Measurements from ENCODE around the gene LONRF3. TPM values are rescaled to one million over a fixed set of nuclear protein-coding genes. Genes with fewer than 3 reads are reported as not detected.

Gene LONRF3
- total RNA-seq, result 10 to 100 TPM; 15.7 to 73.3 (median 42.3) TPM

- no peaks in the 10 kb centered on the region for H3K27me3 ChIP-seq
- peak; percentile 61 to 65 for ATAC-seq
- peak; percentile 73 to 85 for DNase-seq
- TF ChIP-seq CTCF (IDR thresholded peaks at IDR 0.05 in 4 of 5, conservative IDR thresholded peaks at IDR 0.05 in 1 of 5) (no peak), POLR2A (IDR thresholded peaks at IDR 0.05) (peak; percentile 93 to 95)
- peak within 1 kb of the TSS; percentile 93 to 95 (median 93) for H3K27ac ChIP-seq
- H3K36me3 ChIP-seq, result no peaks in the 10 kb centered on the region
- H3K4me3 ChIP-seq, result peak within 1 kb of the TSS; percentile 69 to 82 (median 74)
- H3K4me1 ChIP-seq, result peaks cover 5 to 10% of the 10 kb centered on the region in 2 donors
- H3K9me3 ChIP-seq, result no peaks in the 10 kb centered on the region
- intact Hi-C loops (cut with DNase I; ENCODE audit: low total_unique reads) (loop anchor here (2.0 to 10.0 kb wide), 3 partner anchors 101 to 1591 kb away; partner anchors contain the start of gene CUL4B), in situ Hi-C loops (cut with MboI; ENCODE audit: low sequenced_read_pairs in 4 of 4) (loop anchor here in 1 of 4 donors (10.0 kb wide), 1 partner anchor 99 kb away; no protein-coding TSS in a partner anchor)
Observed at GRCh38 chrX:118974088-118974907, at the start of gene LONRF3. LONRF3 (plus strand) TSS chrX:118974618; CDS start chrX:118974781, 163 bp downstream.

GRCh38 chrX:118928151-118928550 lies 46.3 kb upstream of the LONRF3 start:
- H3K27me3 ChIP-seq, result no peaks in the 10 kb centered on the region
- intact Hi-C loops (cut with DNase I; ENCODE audit: low total_unique reads) (no loop called here), in situ Hi-C loops (cut with MboI; ENCODE audit: low sequenced_read_pairs in 4 of 4) (no loop called here)
- H3K9me3 ChIP-seq, result no peaks in the 10 kb centered on the region
- H3K4me1 ChIP-seq, result no peaks in the 10 kb centered on the region
- no peak for ATAC-seq
- H3K4me3 ChIP-seq, result no peak overlapping the region
- H3K36me3 ChIP-seq, result no peaks in the 10 kb centered on the region
- no peak overlapping the region for H3K27ac ChIP-seq
- no peak for DNase-seq
- TF ChIP-seq POLR2A (IDR thresholded peaks at IDR 0.05) (no peak), CTCF (IDR thresholded peaks at IDR 0.05 in 4 of 5, conservative IDR thresholded peaks at IDR 0.05 in 1 of 5) (no peak)

GRCh38 chrX:118935352-118935751 lies 39.1 kb upstream of the LONRF3 start:
- no peaks in the 10 kb centered on the region for H3K4me1 ChIP-seq

GRCh38 chrX:118941147-118941546 lies 33.3 kb upstream of the LONRF3 start:
- no peak overlapping the region for H3K27ac ChIP-seq
- intact Hi-C loops (cut with DNase I; ENCODE audit: low total_unique reads), result no loop called here
- DNase-seq (no peak), ATAC-seq (no peak)
- no peaks in the 10 kb centered on the region for H3K36me3 ChIP-seq
- in situ Hi-C loops (cut with MboI; ENCODE audit: low sequenced_read_pairs in 4 of 4), result no loop called here
- H3K4me3 ChIP-seq, result no peak overlapping the region
- TF ChIP-seq CTCF (IDR thresholded peaks at IDR 0.05 in 4 of 5, conservative IDR thresholded peaks at IDR 0.05 in 1 of 5) (no peak), POLR2A (IDR thresholded peaks at IDR 0.05) (no peak)
- no peaks in the 10 kb centered on the region for H3K4me1 ChIP-seq
- no peaks in the 10 kb centered on the region for H3K27me3 ChIP-seq
- no peaks in the 10 kb centered on the region for H3K9me3 ChIP-seq

More at GRCh38 chrX:118935352-118935751, 39.1 kb upstream of the LONRF3 start:
- H3K4me3 ChIP-seq, result no peak overlapping the region
- intact Hi-C loops (cut with DNase I; ENCODE audit: low total_unique reads), result no loop called here
- H3K9me3 ChIP-seq, result no peaks in the 10 kb centered on the region
- H3K27me3 ChIP-seq, result no peaks in the 10 kb centered on the region
- in situ Hi-C loops (cut with MboI; ENCODE audit: low sequenced_read_pairs in 4 of 4), result no loop called here
- TF ChIP-seq CTCF (IDR thresholded peaks at IDR 0.05 in 4 of 5, conservative IDR thresholded peaks at IDR 0.05 in 1 of 5), result no peak
- no peak for TF ChIP-seq POLR2A (IDR thresholded peaks at IDR 0.05)
- no peak for DNase-seq
- ATAC-seq, result no peak
- H3K36me3 ChIP-seq, result no peaks in the 10 kb centered on the region
- no peak overlapping the region for H3K27ac ChIP-seq
